H9 (cell line): ENCODE measurements around the gene DMAC2. TPM values are rescaled to one million over a fixed set of nuclear protein-coding genes. Genes with fewer than 3 reads are reported as not detected.

ENCODE experiments used
- DNase-seq: peaks from one replicate; pipeline ENCODE4 v3.0.0-alpha.2; 2017
- H2AFZ ChIP-seq: one replicate; pipeline ENCODE4 v1.6.1; 2013; ENCODE audit warnings: mild to moderate bottlenecking, low read length, control low read depth, moderate library complexity
- H2AK5ac ChIP-seq: 2 replicates; pipeline ENCODE4 v1.6.1; 2013; ENCODE audit warnings: low read length, control low read depth, mixed read lengths; ENCODE audit not compliant: insufficient read length
- H2BK120ac ChIP-seq: one replicate; pipeline ENCODE4 v1.6.1; 2013; ENCODE audit warnings: low read depth, mild to moderate bottlenecking, low read length, control low read depth, inconsistent platforms; ENCODE audit not compliant: poor library complexity, severe bottlenecking
- H2BK12ac ChIP-seq: 2 replicates; pipeline ENCODE4 v1.6.1; 2013; ENCODE audit warnings: low read length, control low read depth, mixed read lengths, low read depth; ENCODE audit not compliant: insufficient read length
- H2BK15ac ChIP-seq: 2 replicates; pipeline ENCODE4 v1.6.1; 2013; ENCODE audit warnings: low read depth, low read length, control low read depth
- H2BK20ac ChIP-seq: one replicate; pipeline ENCODE4 v1.6.1; 2013; ENCODE audit warnings: low read depth, mild to moderate bottlenecking, low read length, control low read depth, inconsistent platforms; ENCODE audit not compliant: poor library complexity, severe bottlenecking
- H2BK5ac ChIP-seq: 2 replicates; pipeline ENCODE4 v1.6.1; 2013; ENCODE audit warnings: low read length, control low read depth, mixed read lengths; ENCODE audit not compliant: insufficient read length
- H3K14ac ChIP-seq: 2 replicates; pipeline ENCODE4 v1.6.1; 2013; ENCODE audit warnings: low read length, control low read depth; ENCODE audit not compliant: insufficient read depth
- H3K18ac ChIP-seq: 2 replicates; pipeline ENCODE4 v1.6.1; 2013; ENCODE audit warnings: low read depth, mild to moderate bottlenecking, mixed read lengths, low read length, control low read depth; ENCODE audit not compliant: insufficient read length
- H3K23ac ChIP-seq: 2 replicates; pipeline ENCODE4 v1.6.1; 2013; ENCODE audit warnings: low read length, control low read depth, mixed read lengths, low read depth; ENCODE audit not compliant: insufficient read length
- H3K23me2 ChIP-seq: 2 replicates; pipeline ENCODE4 v1.6.1; 2013; ENCODE audit warnings: low read depth, mild to moderate bottlenecking, mixed read lengths, low read length, control low read depth; ENCODE audit not compliant: insufficient read length, poor library complexity, severe bottlenecking
- H3K27ac ChIP-seq: 2 replicates; pipeline ENCODE4 v1.5.1; 2013; ENCODE audit warnings: low read length, control low read depth, mixed read lengths, low read depth; ENCODE audit not compliant: insufficient read length
- H3K27me3 ChIP-seq: 2 replicates; pipeline ENCODE4 v1.6.1; 2013; ENCODE audit warnings: low read length, control low read depth, inconsistent platforms; ENCODE audit not compliant: insufficient read depth
- H3K4ac ChIP-seq: 2 replicates; pipeline ENCODE4 v1.6.1; 2013; ENCODE audit warnings: low read depth, mild to moderate bottlenecking, control low read depth, inconsistent platforms, low read length, moderate library complexity
- H3K4me1 ChIP-seq: 2 replicates; pipeline ENCODE4 v1.6.1; 2013; ENCODE audit warnings: low read length, control low read depth, inconsistent platforms; ENCODE audit not compliant: insufficient read depth
- H3K4me2 ChIP-seq: 2 replicates; pipeline ENCODE4 v1.6.1; 2013; ENCODE audit warnings: low read length, control low read depth, mixed read lengths; ENCODE audit not compliant: insufficient read length, insufficient read depth
- H3K56ac ChIP-seq: 2 replicates; pipeline ENCODE4 v1.6.1; 2013; ENCODE audit warnings: low read depth, mild to moderate bottlenecking, mixed read lengths, low read length, control low read depth; ENCODE audit not compliant: insufficient read length
- H3K79me1 ChIP-seq: 2 replicates; pipeline ENCODE4 v1.6.1; 2013; ENCODE audit warnings: low read depth, mild to moderate bottlenecking, moderate library complexity, low read length, control low read depth, inconsistent platforms; ENCODE audit not compliant: insufficient read depth, poor library complexity, severe bottlenecking
- H3K79me2 ChIP-seq: 2 replicates; pipeline ENCODE4 v1.6.1; 2013; ENCODE audit warnings: low read length, control low read depth, inconsistent platforms; ENCODE audit not compliant: insufficient read depth
- H3K9ac ChIP-seq: 2 replicates; pipeline ENCODE4 v1.6.1; 2013; ENCODE audit warnings: low read length, control low read depth, mixed read lengths; ENCODE audit not compliant: insufficient read length; ENCODE audit errors: extremely low read depth
- H3K9me3 ChIP-seq: one replicate; pipeline ENCODE4 v1.6.1; 2013; ENCODE audit warnings: low read depth, low read length, inconsistent platforms; ENCODE audit not compliant: control insufficient read depth
- H3T11ph ChIP-seq: one replicate; pipeline ENCODE4 v1.6.1; 2013; ENCODE audit warnings: mild to moderate bottlenecking, low read length, control low read depth, inconsistent platforms
- H4K20me1 ChIP-seq: one replicate; pipeline ENCODE4 v1.6.1; 2013; ENCODE audit not compliant: control insufficient read depth, insufficient read length, insufficient read depth
- H4K5ac ChIP-seq: 2 replicates; pipeline ENCODE4 v1.6.1; 2013; ENCODE audit warnings: low read depth, mild to moderate bottlenecking, mixed read lengths, low read length, control low read depth; ENCODE audit not compliant: insufficient read length
- H4K8ac ChIP-seq: replicated peaks from 2 replicates; pipeline ENCODE4 v1.6.1; 2013; ENCODE audit warnings: low read length, control low read depth, mixed read lengths, low read depth; ENCODE audit not compliant: insufficient read length
- H4K91ac ChIP-seq: 2 replicates; pipeline ENCODE4 v1.6.1; 2013; ENCODE audit warnings: low read depth, mild to moderate bottlenecking, moderate library complexity, mixed read lengths, low read length, control low read depth; ENCODE audit not compliant: insufficient read length
- H3K27ac Mint-ChIP-seq, 3 experiments: 2 replicates in 2 of 3; 3 replicates in 1 of 3; pipeline ENCODE4 v1.8.0; 2020 to 2021; ENCODE audit warnings: mixed read lengths in 3 of 3, mild to moderate bottlenecking in 1 of 3, moderate library complexity in 1 of 3
- H3K27me3 Mint-ChIP-seq: 2 replicates; pipeline ENCODE4 v1.8.0; 2021; ENCODE audit warnings: low read depth, mild to moderate bottlenecking, moderate library complexity, mixed read lengths
- H3K36me3 Mint-ChIP-seq, 3 experiments: 2 replicates in 2 of 3; 3 replicates in 1 of 3; pipeline ENCODE4 v1.8.0; 2020 to 2021; ENCODE audit warnings: low read depth in 3 of 3, mixed read lengths in 3 of 3; ENCODE audit not compliant: insufficient read depth in 1 of 3
- H3K4me1 Mint-ChIP-seq, 2 experiments: 2 replicates each; pipeline ENCODE4 v1.8.0; 2020; ENCODE audit warnings: mixed read lengths in 2 of 2
- H3K4me3 Mint-ChIP-seq, 2 experiments: 2 replicates in 1 of 2; 3 replicates in 1 of 2; pipeline ENCODE4 v1.8.0; 2020 to 2021; ENCODE audit warnings: mild to moderate bottlenecking in 2 of 2, mixed read lengths in 2 of 2, moderate library complexity in 1 of 2
- H3K9me3 Mint-ChIP-seq, 2 experiments: 2 replicates in 1 of 2; 3 replicates in 1 of 2; pipeline ENCODE4 v1.8.0; 2020; ENCODE audit warnings: mild to moderate bottlenecking in 2 of 2, mixed read lengths in 2 of 2, moderate library complexity in 1 of 2
- CTCF ChIP-seq: fragments of 200-600 bp; sonication (generic); conservative IDR thresholded peaks from 3 replicates; pipeline ENCODE4 v1.8.0; 2021; ENCODE audit warnings: antibody characterized with exemption, mild to moderate bottlenecking
- total RNA-seq: library from RNA; stranded (reverse); gene quantifications from 2 replicates; pipeline ENCODE4 v1.2.1, GENCODE V29; 2021

The DMAC2 gene
- total RNA-seq, 1 experiment from 2014 or later = 70.5 TPM

DNA sequence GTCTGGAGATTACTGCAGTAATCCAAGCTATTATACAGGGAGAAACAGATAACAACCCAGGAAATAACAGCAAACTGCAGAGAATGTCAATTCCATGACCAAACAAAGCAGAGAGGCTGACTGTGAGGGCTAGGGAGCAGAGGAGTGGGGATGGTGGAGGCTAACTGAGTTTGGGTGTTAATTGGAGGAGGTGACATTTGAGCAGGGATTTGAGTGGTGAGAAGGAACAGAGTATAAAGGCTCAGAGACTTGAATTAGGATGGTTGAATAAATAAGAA lies 3.1 kb downstream of the DMAC2 start:
- Histone ChIP-seq H4K5ac (no peak overlapping the region), H3K9me3 (no peaks in the 10 kb centered on the region), H3K18ac (no peak overlapping the region), H2BK20ac (no peak overlapping the region), H3T11ph (no peak overlapping the region), H3K4ac (no peak overlapping the region), H2AK5ac (no peak overlapping the region), H2BK15ac (no peak overlapping the region), H2BK12ac (no peak overlapping the region), H3K9ac (no peak overlapping the region), H2BK120ac (no peak overlapping the region), H2BK5ac (no peak overlapping the region), H3K23ac (no peak overlapping the region), H3K27me3 (no peaks in the 10 kb centered on the region), H3K79me1 (peaks cover 3% of the 10 kb centered on the region), H3K4me2 (no peak overlapping the region), H3K23me2 (no peaks in the 10 kb centered on the region), H3K14ac (no peak overlapping the region), H2AFZ (no peak overlapping the region), H3K27ac (no peak overlapping the region), H3K4me1 (no peaks in the 10 kb centered on the region), H4K20me1 (no peaks in the 10 kb centered on the region), H3K56ac (no peak overlapping the region), H4K8ac (no peak overlapping the region), H3K79me2 (no peaks in the 10 kb centered on the region), H4K91ac (no peak overlapping the region)
- H3K36me3 Mint-ChIP-seq = peaks cover 18 to 34% (median 28%) of the 10 kb centered on the region in 3 experiments
- peaks cover 5% of the 10 kb centered on the region; the same call in 1 of the 2 replicates for H3K27me3 Mint-ChIP-seq
- no peak for DNase-seq
- 0 out of 4 replicates have a peak, but pooled peaks cover 0 to 4% of the 10 kb centered on the region in 2 experiments for H3K4me1 Mint-ChIP-seq
- no peak for TF ChIP-seq CTCF
- peaks cover 0 to 3% of the 10 kb centered on the region in 2 experiments; a peak in 1 of 5 replicates for H3K9me3 Mint-ChIP-seq
- peak overlapping the region in 1 of 3 experiments; percentile 27; a peak in 1 of 7 replicates for H3K27ac Mint-ChIP-seq
- H3K4me3 Mint-ChIP-seq = no peak overlapping the region
